ENCODE measurements around the gene ARHGAP6. TPM values are rescaled to one million over a fixed set of nuclear protein-coding genes. Genes with fewer than 3 reads are reported as not detected.

Gene ARHGAP6
- total RNA-seq, 4 donors from 2014 or later: 17.2 to 47.0 (median 21.6) TPM

- intact Hi-C loops (cut with DNase I; ENCODE audit: low total_unique reads): no loop called here
- TF ChIP-seq CTCF (IDR thresholded peaks at IDR 0.05) (peak in 2 of 4 experiments; percentile 15 to 31), POLR2A (IDR thresholded peaks at IDR 0.05) (no peak)
Measured at GRCh38 chrX:11678158-11678557, 12.4 kb upstream of the ARHGAP6 start.

GRCh38 chrX:11672213-11672612 lies 6.5 kb upstream of the ARHGAP6 start:
- no peaks in the 10 kb centered on the region for H3K4me1 ChIP-seq
- peak overlapping the region in 1 of 2 donors; percentile 44 for H3K27ac ChIP-seq
- DNase-seq: no peak
- H3K9me3 ChIP-seq: no peaks in the 10 kb centered on the region
- TF ChIP-seq POLR2A (IDR thresholded peaks at IDR 0.05) (no peak), CTCF (IDR thresholded peaks at IDR 0.05) (no peak)
- H3K4me3 ChIP-seq: no peak overlapping the region
- intact Hi-C loops (cut with DNase I; ENCODE audit: low total_unique reads): no loop called here
- no peaks in the 10 kb centered on the region for H3K27me3 ChIP-seq
- no peaks in the 10 kb centered on the region for H3K36me3 ChIP-seq

More at GRCh38 chrX:11678158-11678557, 12.4 kb upstream of the ARHGAP6 start:
- Histone ChIP-seq H3K27me3 (no peaks in the 10 kb centered on the region), H3K4me3 (no peak overlapping the region), H3K4me1 (no peaks in the 10 kb centered on the region), H3K27ac (peak overlapping the region; percentile 47 to 61), H3K36me3 (no peaks in the 10 kb centered on the region), H3K9me3 (no peaks in the 10 kb centered on the region)
- peak; percentile 29 to 35 for DNase-seq

- Histone ChIP-seq H3K36me3 (no peaks in the 10 kb centered on the region), H3K27ac (no peak overlapping the region), H3K27me3 (no peaks in the 10 kb centered on the region), H3K4me3 (no peak overlapping the region), H3K9me3 (no peaks in the 10 kb centered on the region), H3K4me1 (no peaks in the 10 kb centered on the region)
- DNase-seq: no peak
- intact Hi-C loops (cut with DNase I; ENCODE audit: low total_unique reads): no loop called here
- TF ChIP-seq CTCF (IDR thresholded peaks at IDR 0.05): no peak
- TF ChIP-seq POLR2A (IDR thresholded peaks at IDR 0.05): no peak
Measured at GRCh38 chrX:11670316-11670715, 4.6 kb upstream of the ARHGAP6 start.

- Histone ChIP-seq H3K9me3 (no peaks in the 10 kb centered on the region), H3K36me3 (no peaks in the 10 kb centered on the region), H3K27me3 (no peaks in the 10 kb centered on the region), H3K27ac (peak overlapping the region; percentile 54 to 91), H3K4me3 (peak overlapping the region in 1 of 2 donors; percentile 55), H3K4me1 (no peaks in the 10 kb centered on the region)
- intact Hi-C loops (cut with DNase I; ENCODE audit: low total_unique reads): no loop called here
- DNase-seq: no peak
- TF ChIP-seq CTCF (IDR thresholded peaks at IDR 0.05) (no peak), POLR2A (IDR thresholded peaks at IDR 0.05) (no peak)
Measured at GRCh38 chrX:11666952-11667685, 1.4 kb upstream of the ARHGAP6 start.

GRCh38 chrX:11666164-11666563 lies 444 bp upstream of the ARHGAP6 start:
- H3K27ac ChIP-seq: peak overlapping the region; percentile 81 to 91
- H3K27me3 ChIP-seq: no peaks in the 10 kb centered on the region
- peak; percentile 40 to 44 for DNase-seq
- no peak for TF ChIP-seq CTCF (IDR thresholded peaks at IDR 0.05)
- TF ChIP-seq POLR2A (IDR thresholded peaks at IDR 0.05): no peak
- no peaks in the 10 kb centered on the region for H3K36me3 ChIP-seq
- intact Hi-C loops (cut with DNase I; ENCODE audit: low total_unique reads): no loop called here
- H3K4me3 ChIP-seq: peak overlapping the region; percentile 50 to 55
- H3K4me1 ChIP-seq: no peaks in the 10 kb centered on the region
- no peaks in the 10 kb centered on the region for H3K9me3 ChIP-seq

All from uterus (tissue), 4 donors.